ENCODE data around the gene GPATCH3.
"Not testable (repeated sequence)": the region's sequence is repeated elsewhere in the genome, so short reads cannot be mapped to it uniquely, and the experiment has no call there.

Gene GPATCH3

GRCh38 chr1:26900001-26900814 lies at the start of gene GPATCH3:
TSS of gene GPATCH3 (minus strand) at chr1:26900467. CDS start at chr1:26900442, 25 bp downstream.
- DNase-seq (ENCODE audit: low read depth), result peak; percentile 78
- TF ChIP-seq CTCF (IDR thresholded peaks at IDR 0.05; ENCODE audit: low read depth, low read length, missing control alignments), result no peak

GRCh38 chr1:26949926-26950319 lies 49.7 kb upstream of the GPATCH3 start:
- DNase-seq (ENCODE audit: low read depth), result no peak
- H3K4me3 ChIP-seq (ENCODE audit: low read depth, low read length), result no peak overlapping the region
- no peak for TF ChIP-seq CTCF (IDR thresholded peaks at IDR 0.05; ENCODE audit: low read depth, low read length, missing control alignments)

More at GRCh38 chr1:26900001-26900814, at the start of gene GPATCH3:
- H3K4me3 ChIP-seq (ENCODE audit: low read depth, low read length), result peak within 1 kb of the TSS; percentile 88

GRCh38 chr1:26949266-26949925 lies 49.1 kb upstream of the GPATCH3 start:
- no peak overlapping the region for H3K4me3 ChIP-seq (ENCODE audit: low read depth, low read length)
- no peak for TF ChIP-seq CTCF (IDR thresholded peaks at IDR 0.05; ENCODE audit: low read depth, low read length, missing control alignments)
- no peak for DNase-seq (ENCODE audit: low read depth)

GRCh38 chr1:26948725-26949057 lies 48.4 kb upstream of the GPATCH3 start:
- H3K4me3 ChIP-seq (ENCODE audit: low read depth, low read length); DNase-seq (ENCODE audit: low read depth): not testable (repeated sequence)

- DNase-seq (ENCODE audit: low read depth), result no peak
- no peak overlapping the region for H3K4me3 ChIP-seq (ENCODE audit: low read depth, low read length)
These were observed 46.0 kb upstream of the GPATCH3 start for GRCh38 chr1:26946270-26946669.

GRCh38 chr1:26945728-26946127 lies 45.5 kb upstream of the GPATCH3 start:
- no peak for DNase-seq (ENCODE audit: low read depth)
- no peak overlapping the region for H3K4me3 ChIP-seq (ENCODE audit: low read depth, low read length)
- TF ChIP-seq CTCF (IDR thresholded peaks at IDR 0.05; ENCODE audit: low read depth, low read length, missing control alignments), result no peak

More at GRCh38 chr1:26946270-26946669, 46.0 kb upstream of the GPATCH3 start:
- TF ChIP-seq CTCF (IDR thresholded peaks at IDR 0.05; ENCODE audit: low read depth, low read length, missing control alignments), result no peak

GRCh38 chr1:26945138-26945537 lies 44.9 kb upstream of the GPATCH3 start:
- DNase-seq (ENCODE audit: low read depth), result no peak
- no peak for TF ChIP-seq CTCF (IDR thresholded peaks at IDR 0.05; ENCODE audit: low read depth, low read length, missing control alignments)
- H3K4me3 ChIP-seq (ENCODE audit: low read depth, low read length), result no peak overlapping the region

Data from GM12864 (cell line).